IMR-90 (cell line): ENCODE data around the gene HNRNPUL1.

Source experiments
- CTCF ChIP-seq: conservative IDR thresholded peaks from 2 replicates; pipeline ENCODE4 v1.5.1; 2012; ENCODE audit warnings: mild to moderate bottlenecking, low read depth, low read length, improper control_type of control experiment
- RFX5 ChIP-seq: IDR thresholded peaks from 2 replicates; pipeline ENCODE4 v1.8.0; 2012; ENCODE audit warnings: low read depth, mild to moderate bottlenecking, low read length, moderate library complexity

DNA sequence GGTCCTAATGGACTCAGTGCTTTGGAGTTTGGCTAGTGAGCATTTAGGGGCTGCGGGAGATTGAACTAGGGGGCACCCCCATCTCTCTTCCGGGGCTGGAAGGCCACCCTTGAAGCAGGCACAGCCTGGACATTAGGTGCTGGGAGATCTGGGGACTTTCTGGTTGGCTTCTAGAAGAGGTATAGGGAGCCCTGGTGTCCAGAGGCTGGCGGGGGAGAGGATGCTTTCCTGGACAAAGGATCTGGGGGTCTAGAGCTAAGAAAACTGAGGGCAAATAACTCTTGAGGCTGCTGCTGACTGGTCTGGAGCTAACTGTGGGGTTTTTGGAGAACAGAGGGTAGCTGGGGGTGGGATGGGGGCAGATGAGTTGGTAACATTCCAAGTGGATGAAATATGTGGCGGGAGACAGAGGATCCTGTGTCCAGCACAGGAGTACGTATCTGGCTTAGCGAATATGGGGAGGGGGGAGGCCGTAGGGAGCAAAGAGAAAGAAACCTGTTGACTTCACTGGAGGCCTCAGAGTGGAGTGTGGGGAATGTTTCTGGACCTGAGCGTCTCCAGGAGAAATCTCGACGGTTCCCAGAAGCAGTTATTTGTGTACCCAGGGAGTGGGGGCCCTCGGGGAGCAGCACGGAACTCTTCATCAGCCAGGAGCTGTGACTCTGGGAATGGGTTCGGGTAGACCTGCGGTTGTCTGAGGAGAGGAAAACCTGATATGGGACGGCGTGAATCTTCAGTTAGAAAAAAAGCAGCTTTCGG lies 1.4 kb downstream of the HNRNPUL1 start:
- TF ChIP-seq CTCF (no peak), RFX5 (no peak)
